Breast epithelium (tissue), 4 donors: ENCODE results near the gene SAP30BP. TPM values are rescaled to one million over a fixed set of nuclear protein-coding genes. Genes with fewer than 3 reads are reported as not detected.
A peak's percentile ranks its signal among the peaks of the same experiment; 100 is the strongest.

Experiments
- DNase-seq, 2 donors: peaks; one replicate each; pipeline ENCODE4 v3.0.0-alpha.2; 2019; ENCODE audit warnings: low spot score in 2 of 2
- H3K27ac ChIP-seq, 2 donors: fragments of 200-600 bp; sonication (generic) in 1 of 2; one replicate each; pipeline ENCODE4 v1.5.1; 2016 to 2019; ENCODE audit warnings: mild to moderate bottlenecking in 1 of 2
- H3K27me3 ChIP-seq, 2 donors: fragments of 200-600 bp; sonication (generic) in 1 of 2; one replicate each; pipeline versions ENCODE4 v1.5.1 to v1.6.0; 2017 to 2019; ENCODE audit warnings: control low read depth in 1 of 2, mild to moderate bottlenecking in 1 of 2
- H3K36me3 ChIP-seq: fragments of 200-600 bp; one replicate; pipeline ENCODE4 v1.5.1; 2019
- H3K4me1 ChIP-seq, 2 donors: fragments of 200-600 bp; sonication (generic); one replicate each; pipeline ENCODE4 v1.5.1; 2016 to 2019; ENCODE audit warnings: control low read depth in 1 of 2
- H3K4me3 ChIP-seq, 3 donors: fragments of 200-600 bp; sonication (generic); 1 replicate in 2 of 3; 2 replicates in 1 of 3; pipeline ENCODE4 v1.5.1; 2016 to 2019; ENCODE audit warnings: mild to moderate bottlenecking in 3 of 3, moderate library complexity in 2 of 3
- H3K9me3 ChIP-seq, 2 donors: fragments of 200-600 bp; sonication (generic) in 1 of 2; one replicate each; pipeline ENCODE4 v1.5.1; 2016 to 2019; ENCODE audit warnings: control low read depth in 1 of 2
- CTCF ChIP-seq, 3 donors: fragments of 450-650 bp; IDR thresholded peaks; one replicate each; pipeline ENCODE4 v1.5.1; 2016 to 2017; ENCODE audit warnings: antibody characterized with exemption in 3 of 3, mild to moderate bottlenecking in 3 of 3, moderate library complexity in 3 of 3
- POLR2A ChIP-seq: fragments of 450-650 bp; IDR thresholded peaks from one replicate; pipeline ENCODE4 v1.6.1; 2016; ENCODE audit warnings: antibody characterized with exemption, mild to moderate bottlenecking, moderate library complexity
- POLR2AphosphoS5 ChIP-seq, 3 donors: sonication (generic); formaldehyde crosslinking; IDR thresholded peaks; one replicate each; pipeline ENCODE4 v1.6.1; 2017; ENCODE audit warnings: antibody characterized with exemption in 3 of 3
- intact Hi-C: fragments of 100-400 bp; cut with DNase I; formaldehyde crosslinking; loops from one replicate; pipeline ENCODE4 v1.15.1; 2023; ENCODE audit warnings: low total_unique reads
- total RNA-seq, 3 donors: library from RNA; depleted of rRNA; stranded (reverse); fragments of >200 nt; gene quantifications; one replicate each; pipeline ENCODE4 v1.1.0, GENCODE V29; 2016

Gene SAP30BP
- total RNA-seq, 3 donors from 2014 or later: 68.3 to 89.5 (median 86.1) TPM

GRCh38 chr17:75634376-75634740, 32.8 kb upstream of the SAP30BP start:
- DNase-seq: no peak
- peak overlapping the region; percentile 90 to 93 for H3K27ac ChIP-seq
- intact Hi-C loops: no loop called here
- H3K9me3 ChIP-seq: no peaks in the 10 kb centered on the region
- H3K4me3 ChIP-seq: peak overlapping the region in 2 of 3 donors; percentile 21 to 51
- no peaks in the 10 kb centered on the region for H3K36me3 ChIP-seq
- TF ChIP-seq POLR2A (no peak), POLR2AphosphoS5 (IDR thresholded peaks at IDR 0.05) (no peak), CTCF (IDR thresholded peaks at IDR 0.05) (no peak)
- H3K27me3 ChIP-seq: no peaks in the 10 kb centered on the region
- peaks cover 13 to 15% of the 10 kb centered on the region in 2 donors for H3K4me1 ChIP-seq

DNA sequence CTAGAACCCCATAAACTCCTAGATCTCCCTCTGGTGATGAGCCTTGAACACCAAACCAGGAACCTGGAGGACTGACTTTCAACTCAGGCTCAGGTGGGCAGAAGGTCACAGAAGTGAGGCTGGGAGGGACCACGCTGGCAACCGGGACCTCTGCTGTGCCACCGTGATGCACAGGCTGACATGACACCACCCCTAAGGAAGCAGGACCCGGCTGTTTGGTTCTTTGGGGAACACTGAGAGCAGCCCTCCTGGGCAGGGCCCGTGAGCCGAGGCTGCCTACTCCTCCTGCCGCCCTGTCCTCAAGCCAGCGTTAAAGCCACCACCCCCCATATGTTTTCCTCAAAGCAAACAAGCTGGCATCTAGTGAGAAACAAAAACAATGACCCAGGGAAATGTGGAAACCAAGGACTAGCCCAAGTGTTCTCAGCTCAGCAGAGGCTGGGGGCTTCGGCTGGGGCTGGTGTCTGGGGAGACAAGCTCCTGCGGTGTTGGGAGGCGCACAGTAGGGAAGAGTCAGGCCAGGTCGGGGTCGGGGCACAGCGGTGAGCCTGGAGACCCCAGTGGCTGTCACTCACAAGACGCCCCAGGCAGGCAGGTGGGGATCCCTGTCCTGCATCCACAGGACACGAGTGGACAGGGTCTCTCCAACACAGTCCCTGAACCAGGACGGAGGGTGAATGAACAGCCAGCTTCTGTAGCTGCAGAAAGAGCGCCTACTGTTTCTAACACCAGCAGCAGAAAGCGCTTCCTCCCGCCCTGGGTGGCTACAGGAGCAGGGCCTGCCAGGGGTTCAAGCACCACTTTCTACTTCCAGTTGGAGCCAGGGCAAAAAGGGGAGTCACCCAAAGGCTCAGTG, 32.2 kb upstream of the SAP30BP start:
- Histone ChIP-seq H3K4me1 (peaks cover 13 to 15% of the 10 kb centered on the region in 2 donors), H3K27me3 (no peaks in the 10 kb centered on the region), H3K9me3 (no peaks in the 10 kb centered on the region), H3K4me3 (no peak overlapping the region), H3K36me3 (no peaks in the 10 kb centered on the region), H3K27ac (peak overlapping the region in 1 of 2 donors; percentile 90)
- TF ChIP-seq POLR2AphosphoS5 (IDR thresholded peaks at IDR 0.05): no peak
- no peak for TF ChIP-seq CTCF (IDR thresholded peaks at IDR 0.05)
- TF ChIP-seq POLR2A: no peak
- no peak for DNase-seq
- intact Hi-C loops: loop anchor here (5.0 kb wide), 1 partner anchor 112 kb away; no protein-coding TSS in a partner anchor

DNA sequence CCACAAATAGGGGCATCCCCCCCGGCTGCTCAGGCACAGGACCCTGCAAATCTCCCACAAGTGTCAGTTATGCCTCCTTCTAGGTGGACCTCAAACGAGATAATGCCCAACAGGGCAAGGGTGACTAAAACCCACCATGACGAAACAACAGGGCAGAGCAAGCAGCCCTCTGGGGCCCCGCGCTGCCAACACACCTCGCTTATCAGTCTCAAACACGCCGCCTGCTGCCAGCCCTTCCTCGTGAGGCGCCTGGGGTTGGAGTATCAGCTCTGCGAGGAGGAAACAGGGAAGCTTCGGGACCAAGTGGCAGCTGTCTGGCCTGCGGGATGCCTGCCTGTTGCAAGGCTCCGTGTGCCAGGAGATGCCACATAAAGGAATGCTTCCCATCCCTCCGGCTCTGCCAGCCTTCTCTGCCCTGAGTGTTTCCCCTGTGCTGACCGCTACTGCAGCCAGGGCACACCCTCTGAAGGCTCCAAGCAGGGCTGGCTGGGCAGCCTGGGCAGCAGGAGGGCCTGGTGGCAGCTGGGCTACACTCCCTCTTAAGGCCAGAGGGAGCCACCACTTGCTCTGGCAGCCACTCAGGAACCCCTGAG, 31.4 kb upstream of the SAP30BP start:
- no peaks in the 10 kb centered on the region for H3K9me3 ChIP-seq
- no peaks in the 10 kb centered on the region for H3K27me3 ChIP-seq
- TF ChIP-seq POLR2AphosphoS5 (IDR thresholded peaks at IDR 0.05) (no peak), POLR2A (no peak), CTCF (IDR thresholded peaks at IDR 0.05) (no peak)
- intact Hi-C loops: loop anchor here (5.0 kb wide), 1 partner anchor 112 kb away; no protein-coding TSS in a partner anchor
- H3K4me1 ChIP-seq: peaks cover 13 to 15% of the 10 kb centered on the region in 2 donors
- no peaks in the 10 kb centered on the region for H3K36me3 ChIP-seq
- H3K27ac ChIP-seq: peak overlapping the region in 1 of 2 donors; percentile 90
- H3K4me3 ChIP-seq: no peak overlapping the region
- no peak for DNase-seq

- H3K4me3 ChIP-seq: no peak overlapping the region
- intact Hi-C loops: loop anchor here (5.0 kb wide), 1 partner anchor 111 kb away; no protein-coding TSS in a partner anchor
- H3K27ac ChIP-seq: peak overlapping the region in 1 of 2 donors; percentile 90
- no peaks in the 10 kb centered on the region for H3K36me3 ChIP-seq
- no peak for DNase-seq
- H3K27me3 ChIP-seq: no peaks in the 10 kb centered on the region
- no peaks in the 10 kb centered on the region for H3K9me3 ChIP-seq
- H3K4me1 ChIP-seq: peaks cover 13 to 15% of the 10 kb centered on the region in 2 donors
- TF ChIP-seq POLR2AphosphoS5 (IDR thresholded peaks at IDR 0.05) (no peak), POLR2A (no peak), CTCF (IDR thresholded peaks at IDR 0.05) (no peak)
These were observed 30.6 kb upstream of the SAP30BP start for GRCh38 chr17:75636381-75637142.
